CD8-positive, alpha-beta memory T cell (primary cell): ENCODE data around the gene RAPGEF5. TPM values are rescaled to one million over a fixed set of nuclear protein-coding genes. Genes with fewer than 3 reads are reported as not detected.

Experiments
- CTCF ChIA-PET: fragments of 350-600 bp; sonication (Branson Sonifier 250); formaldehyde crosslinking; loops from one replicate; lab custom pipeline; 2021; ENCODE audit warnings: antibody characterized with exemption; lab: Charles Lee
- POLR2A ChIA-PET: fragments of 350-600 bp; sonication (Branson Sonifier 250); formaldehyde crosslinking; loops from one replicate; lab custom pipeline; 2021; ENCODE audit warnings: antibody characterized with exemption; lab: Charles Lee
- DNase-seq, 5 donors: peaks; one replicate each; pipeline versions ENCODE4 v3.0.0 to v3.0.0-alpha.2; 2020 to 2022; ENCODE audit warnings: mixed read lengths in 1 of 5
- H3K27ac ChIP-seq: one replicate; pipeline ENCODE4 v1.7.0; 2013; ENCODE audit warnings: low read depth, mild to moderate bottlenecking, low read length, moderate library complexity
- H3K27me3 ChIP-seq: 2 replicates; pipeline ENCODE4 v1.7.0; 2013; ENCODE audit warnings: low read length, mild to moderate bottlenecking; ENCODE audit not compliant: insufficient read depth, poor library complexity, severe bottlenecking
- H3K36me3 ChIP-seq: 2 replicates; pipeline ENCODE4 v1.7.0; 2013; ENCODE audit warnings: mild to moderate bottlenecking, low read length, moderate library complexity; ENCODE audit not compliant: insufficient read depth
- H3K4me1 ChIP-seq: 2 replicates; pipeline ENCODE4 v1.7.0; 2013; ENCODE audit warnings: mild to moderate bottlenecking, low read length, moderate library complexity; ENCODE audit not compliant: insufficient read depth
- H3K4me3 ChIP-seq: 2 replicates; pipeline ENCODE4 v1.7.0; 2013; ENCODE audit warnings: mild to moderate bottlenecking, low read length
- H3K9me3 ChIP-seq: 2 replicates; pipeline ENCODE4 v1.7.0; 2013; ENCODE audit warnings: mild to moderate bottlenecking, low read length
- H3K27ac Mint-ChIP-seq, 8 donors: one replicate each; pipeline ENCODE4 v1.8.0; 2020 to 2021; ENCODE audit warnings: mixed read lengths in 8 of 8, mild to moderate bottlenecking in 6 of 8, inconsistent platforms in 3 of 8, moderate library complexity in 3 of 8
- H3K27me3 Mint-ChIP-seq, 2 donors: one replicate each; pipeline ENCODE4 v1.8.0; 2020 to 2021; ENCODE audit warnings: mixed read lengths in 2 of 2, mild to moderate bottlenecking in 1 of 2, moderate library complexity in 1 of 2
- H3K36me3 Mint-ChIP-seq, 3 donors: one replicate each; pipeline ENCODE4 v1.8.0; 2020 to 2021; ENCODE audit warnings: mixed read lengths in 3 of 3, inconsistent platforms in 1 of 3, mild to moderate bottlenecking in 1 of 3
- H3K4me1 Mint-ChIP-seq, 3 donors: one replicate each; pipeline ENCODE4 v1.8.0; 2020 to 2021; ENCODE audit warnings: mixed read lengths in 3 of 3, inconsistent platforms in 1 of 3, mild to moderate bottlenecking in 1 of 3
- H3K4me3 Mint-ChIP-seq, 7 donors: one replicate each; pipeline ENCODE4 v1.8.0; 2020 to 2021; ENCODE audit warnings: mixed read lengths in 7 of 7, mild to moderate bottlenecking in 6 of 7, moderate library complexity in 4 of 7, inconsistent platforms in 2 of 7
- H3K9me3 Mint-ChIP-seq, 5 donors: one replicate each; pipeline ENCODE4 v1.8.0; 2020 to 2022; ENCODE audit warnings: mixed read lengths in 5 of 5, mild to moderate bottlenecking in 3 of 5, moderate library complexity in 2 of 5, inconsistent platforms in 1 of 5
- polyA plus RNA-seq: library from polyadenylated mRNA; unstranded; fragments of 300-500 nt; fragmentation: Illumina TruSeq; gene quantifications from one replicate; pipeline ENCODE4 v1.2.3, GENCODE V29; 2021
- total RNA-seq, 2 experiments: library from RNA; stranded (reverse); gene quantifications; one replicate each; pipeline ENCODE4 v1.2.3, GENCODE V29; 2021

Gene RAPGEF5
- total and polyA plus RNA-seq, 3 experiments from 2014 or later = 0.13 to 0.86 (median 0.50) TPM

DNA sequence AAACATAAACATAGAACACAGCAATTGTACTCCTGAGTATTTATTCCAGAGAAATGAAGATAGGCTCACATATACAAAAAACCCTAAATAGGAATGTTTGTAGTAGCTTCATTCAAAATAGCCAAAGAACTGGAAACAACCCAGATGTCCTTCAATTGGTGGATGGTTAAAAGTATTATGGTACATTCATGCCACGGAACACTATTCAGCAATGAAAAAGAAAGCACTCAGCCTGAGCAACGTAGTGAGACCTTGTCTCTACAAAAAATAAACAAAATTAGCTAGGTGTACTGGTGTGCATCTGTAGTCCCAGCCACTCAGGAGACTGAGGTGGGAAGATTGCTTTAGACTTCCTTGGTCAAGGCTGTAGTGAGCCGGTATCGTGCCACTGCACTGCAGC, 94.4 kb downstream of the RAPGEF5 start:
- no peaks in the 10 kb centered on the region for H3K27me3 Mint-ChIP-seq
- no peaks in the 10 kb centered on the region for H3K9me3 ChIP-seq
- no peak overlapping the region for H3K27ac Mint-ChIP-seq
- no peak overlapping the region for H3K27ac ChIP-seq
- H3K9me3 Mint-ChIP-seq = no peaks in the 10 kb centered on the region
- no peaks in the 10 kb centered on the region for H3K4me1 Mint-ChIP-seq
- H3K27me3 ChIP-seq = no peaks in the 10 kb centered on the region
- no peak overlapping the region for H3K4me3 Mint-ChIP-seq
- H3K36me3 Mint-ChIP-seq = no peaks in the 10 kb centered on the region
- H3K4me1 ChIP-seq = no peaks in the 10 kb centered on the region
- H3K4me3 ChIP-seq = no peak overlapping the region
- ChIA-PET CTCF (no interaction called here), POLR2A (no interaction called here)
- H3K36me3 ChIP-seq = no peaks in the 10 kb centered on the region
- DNase-seq = no peak

DNA sequence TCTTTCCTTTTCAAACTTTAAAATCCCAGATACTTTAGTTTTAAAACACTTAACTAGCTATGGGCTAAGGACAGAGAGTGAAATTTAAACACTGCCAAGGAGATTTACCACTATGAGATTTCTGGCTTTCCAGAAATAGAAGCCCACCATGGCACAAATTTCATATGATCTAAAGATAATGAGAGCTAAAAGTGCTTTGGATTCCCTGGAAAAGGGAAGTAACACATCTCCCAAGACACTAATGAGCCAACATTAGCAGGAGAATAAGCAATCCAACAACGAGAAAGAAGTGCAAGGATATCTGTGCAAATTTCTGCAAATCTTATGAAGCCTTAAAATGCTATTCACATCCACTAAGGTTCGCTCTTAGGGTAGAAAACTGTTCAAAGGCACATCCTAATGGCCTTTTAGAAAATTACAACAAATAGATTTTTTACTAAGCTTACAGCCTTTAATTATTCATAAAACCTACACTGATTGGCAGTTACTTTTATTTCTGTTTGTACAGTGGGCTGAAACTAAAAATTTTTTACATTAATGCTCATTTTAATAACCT, 100.3 kb downstream of the RAPGEF5 start:
- no peaks in the 10 kb centered on the region for H3K27me3 ChIP-seq
- H3K4me1 ChIP-seq = no peaks in the 10 kb centered on the region
- DNase-seq = no peak
- Mint-ChIP-seq H3K4me1 (no peaks in the 10 kb centered on the region), H3K4me3 (no peak overlapping the region), H3K27ac (no peak overlapping the region), H3K9me3 (no peaks in the 10 kb centered on the region), H3K27me3 (peaks cover 0 to 8% of the 10 kb centered on the region in 2 donors), H3K36me3 (no peaks in the 10 kb centered on the region)
- no peaks in the 10 kb centered on the region for H3K9me3 ChIP-seq
- no peak overlapping the region for H3K27ac ChIP-seq
- ChIA-PET CTCF (no interaction called here), POLR2A (no interaction called here)
- H3K4me3 ChIP-seq = no peak overlapping the region
- no peaks in the 10 kb centered on the region for H3K36me3 ChIP-seq

DNA sequence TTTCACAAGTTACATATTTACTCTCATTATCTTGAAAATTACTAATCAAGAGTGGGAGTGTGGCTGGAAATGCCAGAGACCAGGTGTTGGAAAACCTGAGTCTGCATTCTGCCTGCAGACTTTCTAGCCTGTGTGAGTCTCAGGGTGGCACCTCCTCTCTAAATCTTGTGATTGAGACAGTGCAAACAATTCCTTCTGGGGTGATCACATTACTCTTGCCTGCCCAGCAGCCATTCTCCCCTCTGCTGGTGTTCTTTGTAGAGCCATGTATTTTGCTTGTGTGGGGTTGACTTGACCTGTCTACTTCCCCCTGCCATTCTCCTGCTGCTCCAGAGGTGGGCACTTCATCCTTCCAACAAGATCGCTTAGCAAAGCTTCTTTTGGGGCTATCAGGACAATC, 101.1 kb downstream of the RAPGEF5 start:
- H3K27ac ChIP-seq = no peak overlapping the region
- no peaks in the 10 kb centered on the region for H3K36me3 ChIP-seq
- peaks cover 0 to 8% of the 10 kb centered on the region in 2 donors for H3K27me3 Mint-ChIP-seq
- H3K27me3 ChIP-seq = no peaks in the 10 kb centered on the region
- no peaks in the 10 kb centered on the region for H3K4me1 Mint-ChIP-seq
- H3K36me3 Mint-ChIP-seq = no peaks in the 10 kb centered on the region
- CTCF ChIA-PET = no interaction called here
- no peak for DNase-seq
- H3K4me3 ChIP-seq = no peak overlapping the region
- no peaks in the 10 kb centered on the region for H3K4me1 ChIP-seq
- H3K9me3 Mint-ChIP-seq = no peaks in the 10 kb centered on the region
- POLR2A ChIA-PET = no interaction called here
- no peaks in the 10 kb centered on the region for H3K9me3 ChIP-seq
- no peak overlapping the region for H3K27ac Mint-ChIP-seq
- H3K4me3 Mint-ChIP-seq = no peak overlapping the region

DNA sequence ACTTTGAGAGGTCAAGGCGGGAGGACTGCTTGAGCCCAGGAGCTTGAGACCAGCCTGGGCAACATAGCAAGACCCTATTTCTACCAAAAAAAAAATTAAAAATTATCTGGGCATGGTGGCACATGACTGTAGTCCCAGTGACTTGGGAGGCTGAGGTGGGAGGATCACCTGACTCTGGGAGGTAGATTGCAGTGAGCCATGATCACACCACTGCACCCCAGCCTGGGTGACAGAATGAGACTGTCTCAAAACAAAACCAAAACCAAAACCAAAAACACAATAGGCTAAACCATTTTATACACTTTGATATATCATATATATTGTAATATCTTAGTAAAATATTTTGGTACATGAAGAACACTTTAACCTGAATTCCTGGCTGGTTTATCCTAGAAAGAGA, 101.6 kb downstream of the RAPGEF5 start:
- CTCF ChIA-PET = no interaction called here

DNA sequence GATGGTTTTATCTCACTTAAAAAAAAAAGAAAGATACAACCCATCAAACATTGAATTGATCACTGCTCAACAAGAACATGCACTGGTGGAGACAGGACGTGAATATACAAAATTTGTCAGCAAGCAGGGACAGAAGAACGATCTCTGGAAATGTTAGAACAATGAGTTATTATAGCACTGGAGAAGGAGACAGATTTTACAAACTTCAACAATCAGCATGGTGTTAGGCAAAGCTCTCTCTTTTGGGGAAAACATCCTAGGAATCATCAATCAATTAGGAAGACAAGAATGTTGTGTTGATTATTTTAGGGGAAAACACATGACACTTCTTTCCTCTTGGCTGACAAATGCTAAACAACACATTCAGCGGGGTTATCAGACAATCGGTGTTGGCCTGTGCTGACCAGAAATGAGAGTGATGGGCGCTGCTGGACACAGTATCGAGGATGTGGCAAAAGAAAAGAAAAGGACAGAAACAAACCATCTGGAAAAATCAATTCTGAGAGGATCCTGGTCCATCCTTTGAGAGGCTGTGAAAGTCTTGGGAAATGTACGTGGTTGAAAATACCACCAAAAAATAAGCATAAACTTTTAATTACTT, 103.9 kb downstream of the RAPGEF5 start:
- no peaks in the 10 kb centered on the region for H3K9me3 Mint-ChIP-seq
- Histone ChIP-seq H3K27me3 (no peaks in the 10 kb centered on the region), H3K9me3 (no peaks in the 10 kb centered on the region), H3K4me1 (no peaks in the 10 kb centered on the region), H3K4me3 (no peak overlapping the region), H3K27ac (no peak overlapping the region), H3K36me3 (no peaks in the 10 kb centered on the region)
- H3K4me1 Mint-ChIP-seq = no peaks in the 10 kb centered on the region
- no peak overlapping the region for H3K27ac Mint-ChIP-seq
- DNase-seq = no peak
- H3K36me3 Mint-ChIP-seq = no peaks in the 10 kb centered on the region
- ChIA-PET POLR2A (no interaction called here), CTCF (no interaction called here)
- H3K27me3 Mint-ChIP-seq = peaks cover 0 to 8% of the 10 kb centered on the region in 2 donors
- H3K4me3 Mint-ChIP-seq = no peak overlapping the region

More for the DNA sequence above, 101.6 kb downstream of the RAPGEF5 start:
- Mint-ChIP-seq H3K4me1 (no peaks in the 10 kb centered on the region), H3K4me3 (no peak overlapping the region), H3K9me3 (no peaks in the 10 kb centered on the region), H3K27ac (no peak overlapping the region), H3K36me3 (no peaks in the 10 kb centered on the region), H3K27me3 (peaks cover 0 to 8% of the 10 kb centered on the region in 2 donors)
- H3K36me3 ChIP-seq = no peaks in the 10 kb centered on the region
- no peaks in the 10 kb centered on the region for H3K9me3 ChIP-seq
- no peak overlapping the region for H3K27ac ChIP-seq
- H3K4me3 ChIP-seq = no peak overlapping the region
- POLR2A ChIA-PET = no interaction called here
- no peaks in the 10 kb centered on the region for H3K27me3 ChIP-seq
- no peaks in the 10 kb centered on the region for H3K4me1 ChIP-seq
- no peak for DNase-seq

DNA sequence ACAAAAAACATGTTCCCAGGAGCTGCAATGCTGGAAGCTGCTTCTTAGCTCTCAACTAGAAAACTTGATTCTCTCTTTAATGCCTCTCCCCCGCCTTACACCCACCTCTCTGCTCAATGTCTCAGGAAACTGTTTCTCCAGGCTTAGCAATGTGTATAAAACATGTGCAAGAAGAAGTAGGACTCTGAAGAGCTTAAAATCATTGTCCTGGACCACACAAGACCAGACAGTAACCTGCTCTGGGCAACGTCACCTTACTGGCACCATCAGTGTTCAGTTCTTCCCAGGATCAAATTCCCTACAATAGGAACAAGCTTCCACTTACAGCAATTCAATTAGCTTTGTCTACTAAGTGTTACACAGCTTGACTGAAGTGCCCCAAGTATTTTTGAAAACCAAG, 104.9 kb downstream of the RAPGEF5 start:
- no peaks in the 10 kb centered on the region for H3K9me3 ChIP-seq
- H3K4me3 ChIP-seq = no peak overlapping the region
- no peaks in the 10 kb centered on the region for H3K27me3 ChIP-seq
- H3K27ac ChIP-seq = no peak overlapping the region
- CTCF ChIA-PET = no interaction called here
- POLR2A ChIA-PET = no interaction called here
- Mint-ChIP-seq H3K9me3 (no peaks in the 10 kb centered on the region), H3K27ac (no peak overlapping the region), H3K36me3 (no peaks in the 10 kb centered on the region), H3K27me3 (peaks cover 0 to 8% of the 10 kb centered on the region in 2 donors), H3K4me1 (no peaks in the 10 kb centered on the region), H3K4me3 (no peak overlapping the region)
- H3K36me3 ChIP-seq = no peaks in the 10 kb centered on the region
- DNase-seq = no peak
- no peaks in the 10 kb centered on the region for H3K4me1 ChIP-seq

DNA sequence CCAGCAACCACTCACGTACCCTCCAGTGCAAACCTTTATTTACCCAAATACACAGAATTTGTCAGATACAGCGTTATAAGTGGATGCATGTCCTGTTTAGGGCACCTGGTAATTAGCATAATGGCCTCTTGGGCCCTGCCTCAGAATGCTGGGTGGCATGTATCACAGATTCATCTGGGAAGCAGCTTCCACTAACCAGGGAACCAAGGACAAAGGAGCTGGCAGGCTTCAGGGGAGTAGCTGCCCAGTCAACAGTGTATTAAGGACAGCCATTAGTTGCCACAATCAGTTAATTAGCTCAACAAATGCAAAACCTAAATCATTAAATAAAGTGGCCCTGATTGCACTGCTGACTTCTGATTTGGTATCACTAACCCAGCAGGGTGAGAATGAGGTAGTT, 105.7 kb downstream of the RAPGEF5 start:
- H3K36me3 ChIP-seq = no peaks in the 10 kb centered on the region
- no peak overlapping the region for H3K4me3 ChIP-seq
- no peaks in the 10 kb centered on the region for H3K9me3 ChIP-seq
- no peaks in the 10 kb centered on the region for H3K4me1 ChIP-seq
- Mint-ChIP-seq H3K27ac (no peak overlapping the region), H3K27me3 (peaks cover 0 to 8% of the 10 kb centered on the region in 2 donors), H3K36me3 (no peaks in the 10 kb centered on the region), H3K4me1 (no peaks in the 10 kb centered on the region), H3K4me3 (no peak overlapping the region), H3K9me3 (no peaks in the 10 kb centered on the region)
- ChIA-PET CTCF (no interaction called here), POLR2A (no interaction called here)
- H3K27ac ChIP-seq = no peak overlapping the region
- no peaks in the 10 kb centered on the region for H3K27me3 ChIP-seq
- no peak for DNase-seq

DNA sequence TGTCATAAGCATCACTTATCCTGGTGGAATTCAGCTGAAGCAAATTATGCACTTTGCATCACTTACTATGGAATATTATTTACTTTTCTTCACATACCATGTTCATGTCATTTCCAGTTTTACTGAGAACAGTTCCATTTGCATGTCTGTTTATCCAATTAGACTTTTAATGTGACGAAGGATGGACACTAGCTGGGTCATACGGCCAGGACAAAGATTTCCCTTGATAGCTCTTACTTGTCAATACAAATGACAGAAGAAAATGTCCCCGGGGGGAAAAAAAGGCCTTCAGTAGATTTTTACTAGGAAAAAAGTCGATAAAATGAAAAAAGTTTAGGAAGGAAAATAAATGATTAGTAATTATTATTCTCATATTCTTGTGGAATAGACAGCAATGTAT, 106.6 kb downstream of the RAPGEF5 start:
- Mint-ChIP-seq H3K4me1 (no peaks in the 10 kb centered on the region), H3K27me3 (peaks cover 0 to 8% of the 10 kb centered on the region in 2 donors), H3K27ac (no peak overlapping the region), H3K9me3 (peaks cover 0 to 6% (median 3%) of the 10 kb centered on the region in 5 donors), H3K4me3 (no peak overlapping the region), H3K36me3 (no peaks in the 10 kb centered on the region)
- no peak overlapping the region for H3K27ac ChIP-seq
- POLR2A ChIA-PET = no interaction called here
- H3K4me1 ChIP-seq = no peaks in the 10 kb centered on the region
- no peaks in the 10 kb centered on the region for H3K36me3 ChIP-seq
- no peaks in the 10 kb centered on the region for H3K9me3 ChIP-seq
- H3K27me3 ChIP-seq = no peaks in the 10 kb centered on the region
- no peak for DNase-seq
- CTCF ChIA-PET = no interaction called here
- H3K4me3 ChIP-seq = no peak overlapping the region
